ENCODE data around the gene ZBED2.

Gene ZBED2

GRCh38 chr3:111621535-111621934, 26.4 kb upstream of the ZBED2 start:
- TF ChIP-seq CTCF (IDR thresholded peaks at IDR 0.05; ENCODE audit: control insufficient read depth, insufficient read depth, low read depth, low read length, missing control alignments), result peak; percentile 34
- no peak for DNase-seq (ENCODE audit: low read depth)
- no peak overlapping the region for H3K4me3 ChIP-seq (ENCODE audit: control insufficient read depth, low read depth, low read length)

GRCh38 chr3:111619833-111620232, 24.7 kb upstream of the ZBED2 start:
- H3K4me3 ChIP-seq (ENCODE audit: control insufficient read depth, low read depth, low read length), result no peak overlapping the region
- no peak for TF ChIP-seq CTCF (IDR thresholded peaks at IDR 0.05; ENCODE audit: control insufficient read depth, insufficient read depth, low read depth, low read length, missing control alignments)
- no peak for DNase-seq (ENCODE audit: low read depth)

GRCh38 chr3:111618945-111619344, 23.8 kb upstream of the ZBED2 start:
- TF ChIP-seq CTCF (IDR thresholded peaks at IDR 0.05; ENCODE audit: control insufficient read depth, insufficient read depth, low read depth, low read length, missing control alignments), result no peak
- no peak for DNase-seq (ENCODE audit: low read depth)
- no peak overlapping the region for H3K4me3 ChIP-seq (ENCODE audit: control insufficient read depth, low read depth, low read length)

GRCh38 chr3:111617912-111618601, 22.9 kb upstream of the ZBED2 start:
- no peak overlapping the region for H3K4me3 ChIP-seq (ENCODE audit: control insufficient read depth, low read depth, low read length)
- TF ChIP-seq CTCF (IDR thresholded peaks at IDR 0.05; ENCODE audit: control insufficient read depth, insufficient read depth, low read depth, low read length, missing control alignments), result no peak
- DNase-seq (ENCODE audit: low read depth), result no peak

GRCh38 chr3:111617406-111617805, 22.3 kb upstream of the ZBED2 start:
- H3K4me3 ChIP-seq (ENCODE audit: control insufficient read depth, low read depth, low read length), result no peak overlapping the region
- no peak for TF ChIP-seq CTCF (IDR thresholded peaks at IDR 0.05; ENCODE audit: control insufficient read depth, insufficient read depth, low read depth, low read length, missing control alignments)
- no peak for DNase-seq (ENCODE audit: low read depth)

GRCh38 chr3:111616417-111617105, 21.4 kb upstream of the ZBED2 start:
- peak; percentile 38 for TF ChIP-seq CTCF (IDR thresholded peaks at IDR 0.05; ENCODE audit: control insufficient read depth, insufficient read depth, low read depth, low read length, missing control alignments)
- H3K4me3 ChIP-seq (ENCODE audit: control insufficient read depth, low read depth, low read length), result no peak overlapping the region
- no peak for DNase-seq (ENCODE audit: low read depth)
